ENCODE data around the gene ZNF625. TPM values are rescaled to one million over a fixed set of nuclear protein-coding genes. Genes with fewer than 3 reads are reported as not detected.
"Not testable (repeated sequence)": the region's sequence is repeated elsewhere in the genome, so short reads cannot be mapped to it uniquely, and the experiment has no call there.

Gene ZNF625
- total RNA-seq, 4 donors from 2014 or later = 0.60 to 2.3 (median 2.2) TPM; not detected in 1

- WGBS, 2 donors (ENCODE audit: low coverage in 1 of 2) = 83 to 87% methylated on average over 7 to 8 of the region's 8 CpGs
- intact Hi-C loops (cut with DNase I; ENCODE audit: low total_unique reads) = no loop called here
- DNase-seq = no peak
- H3K36me3 ChIP-seq = peaks cover 0 to 28% (median 0%) of the 10 kb centered on the region in 4 donors
- TF ChIP-seq POLR2AphosphoS5 (IDR thresholded peaks at IDR 0.05) (no peak), EP300 (IDR thresholded peaks at IDR 0.05; ENCODE audit: low read depth) (no peak), CTCF (IDR thresholded peaks at IDR 0.05) (no peak), POLR2A (IDR thresholded peaks at IDR 0.05) (no peak)
- no peak overlapping the region for H3K27ac ChIP-seq
- no peaks in the 10 kb centered on the region for H3K27me3 ChIP-seq
- no peak overlapping the region for H3K4me3 ChIP-seq
- no peaks in the 10 kb centered on the region for H3K4me1 ChIP-seq
- peaks cover 10 to 14% of the 10 kb centered on the region in 2 donors for H3K9me3 ChIP-seq
- in situ Hi-C loops (cut with MboI; ENCODE audit: low pct_ligation_motif_present in 1 of 4, low pct_unique_long_range_greater_than_20kb in 1 of 4, low sequenced_read_pairs in 3 of 4) = no loop called here
These were observed 43.8 kb downstream of the ZNF625 start for GRCh38 chr19:12112701-12113100.

- intact Hi-C loops (cut with DNase I; ENCODE audit: low total_unique reads) = no loop called here
- Histone ChIP-seq H3K9me3 (peaks cover 13 to 14% of the 10 kb centered on the region in 2 donors), H3K27ac (no peak overlapping the region), H3K27me3 (no peaks in the 10 kb centered on the region), H3K4me1 (no peaks in the 10 kb centered on the region), H3K4me3 (no peak overlapping the region), H3K36me3 (peaks cover 0 to 28% (median 0%) of the 10 kb centered on the region in 4 donors)
- TF ChIP-seq POLR2AphosphoS5 (IDR thresholded peaks at IDR 0.05) (no peak), POLR2A (IDR thresholded peaks at IDR 0.05) (no peak), CTCF (IDR thresholded peaks at IDR 0.05) (no peak), EP300 (IDR thresholded peaks at IDR 0.05; ENCODE audit: low read depth) (no peak)
- in situ Hi-C loops (cut with MboI; ENCODE audit: low pct_ligation_motif_present in 1 of 4, low pct_unique_long_range_greater_than_20kb in 1 of 4, low sequenced_read_pairs in 3 of 4) = no loop called here
- DNase-seq = no peak
- WGBS, 2 donors (ENCODE audit: low coverage in 1 of 2) = 82 to 93% methylated on average over 6 to 8 of the region's 8 CpGs
These were observed 44.4 kb downstream of the ZNF625 start for GRCh38 chr19:12111943-12112637.

- Histone ChIP-seq H3K4me3 (no peak overlapping the region), H3K36me3 (peaks cover 0 to 28% (median 0%) of the 10 kb centered on the region in 4 donors), H3K9me3 (peaks cover 13 to 19% of the 10 kb centered on the region in 2 donors), H3K27ac (no peak overlapping the region), H3K27me3 (no peaks in the 10 kb centered on the region), H3K4me1 (no peaks in the 10 kb centered on the region)
- TF ChIP-seq POLR2A (IDR thresholded peaks at IDR 0.05) (no peak), CTCF (IDR thresholded peaks at IDR 0.05) (no peak), POLR2AphosphoS5 (IDR thresholded peaks at IDR 0.05) (no peak), EP300 (IDR thresholded peaks at IDR 0.05; ENCODE audit: low read depth) (no peak)
- WGBS, 2 donors (ENCODE audit: low coverage in 1 of 2) = 48 to 92% methylated on average over 1 to 2 of the region's 2 CpGs
- intact Hi-C loops (cut with DNase I; ENCODE audit: low total_unique reads) (no loop called here), in situ Hi-C loops (cut with MboI; ENCODE audit: low pct_ligation_motif_present in 1 of 4, low pct_unique_long_range_greater_than_20kb in 1 of 4, low sequenced_read_pairs in 3 of 4) (no loop called here)
- DNase-seq = no peak
These were observed 45.4 kb downstream of the ZNF625 start for GRCh38 chr19:12111176-12111575.

- WGBS, 2 donors (ENCODE audit: low coverage in 1 of 2) = 97% methylated on average over 4 of the region's 4 CpGs; no CpG with 5 or more reads in 1 of the 2 donors
- intact Hi-C loops (cut with DNase I; ENCODE audit: low total_unique reads) = loop anchor here (5.0 kb wide), 1 partner anchor 1092 kb away; no protein-coding TSS in a partner anchor
- in situ Hi-C loops (cut with MboI; ENCODE audit: low pct_ligation_motif_present in 1 of 4, low pct_unique_long_range_greater_than_20kb in 1 of 4, low sequenced_read_pairs in 3 of 4) = not testable (repeated sequence)
These were observed 52.6 kb downstream of the ZNF625 start for GRCh38 chr19:12103909-12104308.

More at GRCh38 chr19:12103909-12104308, 52.6 kb downstream of the ZNF625 start:
- H3K36me3 ChIP-seq, H3K4me3 ChIP-seq, H3K4me1 ChIP-seq, H3K27ac ChIP-seq, DNase-seq, H3K27me3 ChIP-seq: not testable (repeated sequence)
- peaks cover 4 to 13% of the 10 kb centered on the region in 2 donors for H3K9me3 ChIP-seq

Data from transverse colon (tissue), 4 donors.